Activated naive CD4-positive, alpha-beta T cell (primary cell): ENCODE results near the gene CT47C1.
A peak's percentile ranks its signal among the peaks of the same experiment; 100 is the strongest.

Source experiments
- DNase-seq, 4 experiments: peaks; one replicate each; lab custom pipeline; 2025; lab: John Stamatoyannopoulos, UW

Gene CT47C1

GRCh38 chrX:119073911-119074310 lies 1.1 kb downstream of the CT47C1 start:
- no peak for DNase-seq

DNA sequence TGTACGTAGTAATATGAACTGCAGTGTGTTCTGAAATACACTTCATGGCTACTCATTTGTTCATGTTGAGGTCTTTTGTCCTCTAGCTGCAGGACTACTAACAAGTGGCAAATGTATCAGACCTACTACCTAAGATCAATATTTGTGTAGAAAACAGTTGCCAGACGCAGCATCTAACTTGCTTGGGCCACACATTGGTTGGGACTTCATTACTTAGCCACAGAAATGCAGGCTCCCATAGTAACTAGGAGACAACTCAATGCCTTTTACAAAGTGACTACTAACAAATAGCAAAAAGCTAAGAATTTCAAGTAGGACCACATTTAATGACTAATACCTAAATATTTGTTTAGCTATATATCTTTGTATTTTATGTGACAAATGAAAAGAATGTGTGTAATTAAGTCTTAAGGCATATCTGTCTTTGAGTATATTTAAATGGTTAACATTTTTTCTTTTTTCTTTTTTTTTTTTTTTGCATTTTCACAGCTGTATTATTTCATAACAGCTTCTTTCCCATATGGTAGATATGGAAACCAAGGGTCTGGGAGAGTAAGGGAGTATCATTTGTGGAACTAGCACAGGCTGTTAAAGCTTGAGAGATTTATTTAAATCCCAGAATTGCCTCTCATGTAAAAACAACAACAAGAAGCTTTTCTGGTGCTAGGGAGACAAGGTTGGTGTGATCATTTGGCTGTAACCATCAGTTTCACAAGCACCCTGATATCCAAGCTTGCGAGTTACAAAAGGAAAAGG lies 2.7 kb downstream of the CT47C1 start:
- no peak for DNase-seq

GRCh38 chrX:119082278-119082677 lies 9.5 kb downstream of the CT47C1 start:
- DNase-seq: no peak

DNA sequence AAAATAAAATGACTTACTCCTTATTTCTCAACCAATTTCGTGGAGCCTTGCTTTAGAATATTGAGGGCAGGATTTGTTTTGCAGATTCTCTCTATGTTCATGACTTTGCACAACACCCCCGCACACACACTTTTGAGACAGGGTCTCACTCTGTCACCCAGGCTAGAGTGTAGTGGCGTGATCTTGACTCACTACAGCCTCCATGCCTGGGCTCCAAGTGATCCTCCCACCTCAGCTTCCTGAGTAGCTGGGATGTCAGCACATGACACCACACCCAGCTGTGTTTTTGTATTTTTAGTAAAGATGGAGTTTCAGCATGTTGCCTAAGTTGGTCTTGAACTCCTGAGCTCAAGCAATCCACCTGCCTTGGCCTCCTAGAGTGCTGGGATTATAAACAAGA lies 12.0 kb downstream of the CT47C1 start:
- DNase-seq: no peak

GRCh38 chrX:119087121-119087520 lies 14.3 kb downstream of the CT47C1 start:
- DNase-seq: no peak

DNA sequence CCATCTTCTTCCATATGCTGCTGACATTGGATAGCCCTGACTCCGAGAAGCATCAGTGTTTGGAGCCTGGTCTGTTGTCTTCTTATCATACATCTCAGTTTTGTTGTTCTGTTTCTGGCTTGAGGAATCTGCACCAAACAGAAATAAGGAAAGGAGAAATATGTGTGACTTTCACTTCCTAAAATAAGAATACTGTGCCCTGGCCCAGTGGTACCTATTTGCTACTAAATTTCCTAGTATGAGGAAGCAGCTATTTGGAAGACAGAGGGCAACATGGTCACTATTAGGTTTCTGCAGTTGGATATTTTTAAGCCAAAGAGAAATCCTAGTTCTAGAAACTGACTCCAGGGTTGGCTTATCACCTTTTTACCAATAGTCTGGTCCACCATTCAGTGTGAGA lies 16.8 kb downstream of the CT47C1 start:
- no peak for DNase-seq

DNA sequence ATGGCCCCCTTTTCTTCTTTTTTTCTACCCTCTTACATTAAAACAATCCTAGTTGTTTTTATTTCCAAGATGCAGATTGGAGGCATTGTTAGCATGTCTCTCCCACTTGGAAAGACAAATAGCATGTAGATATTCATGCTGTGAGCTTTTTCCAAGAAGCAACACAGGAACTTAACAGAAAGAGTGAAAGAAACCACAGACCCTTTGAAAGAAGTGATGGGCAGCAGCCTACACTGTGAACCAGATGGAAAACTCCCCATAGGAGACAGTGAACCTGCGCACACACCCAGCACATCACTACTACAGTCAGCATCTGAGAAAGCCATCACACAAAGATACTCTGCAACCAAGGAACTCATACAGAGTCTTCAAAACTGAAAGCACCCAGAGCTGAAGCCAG lies 17.8 kb downstream of the CT47C1 start:
- no peak for DNase-seq

- DNase-seq: no peak
Measured at GRCh38 chrX:119093991-119094735, 21.4 kb downstream of the CT47C1 start.

DNA sequence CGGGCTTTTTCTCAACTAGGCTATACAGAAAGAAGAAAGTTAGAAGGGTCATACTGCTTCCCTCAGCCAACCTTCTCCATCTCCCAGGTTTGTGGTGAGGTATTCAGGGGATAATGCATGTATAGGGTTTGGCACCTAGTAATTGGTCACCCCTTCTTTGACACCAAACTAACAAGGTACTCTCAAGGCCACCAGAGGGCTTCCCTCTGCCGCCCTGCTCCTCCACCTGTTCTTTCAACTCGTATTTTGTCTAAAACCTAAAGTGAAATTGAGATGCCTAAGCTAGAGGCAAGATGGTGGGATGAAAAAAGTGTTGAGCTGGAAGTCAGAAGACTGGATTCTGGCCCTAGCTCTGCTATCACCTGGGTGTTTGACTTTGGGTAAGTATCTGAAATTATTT lies 22.0 kb downstream of the CT47C1 start:
- DNase-seq: no peak

- DNase-seq: no peak
Measured at GRCh38 chrX:119095936-119096335, 23.1 kb downstream of the CT47C1 start.

GRCh38 chrX:119101168-119101567 lies 28.4 kb downstream of the CT47C1 start:
- DNase-seq: no peak

- DNase-seq: no peak
Measured at GRCh38 chrX:119105826-119106225, 33.0 kb downstream of the CT47C1 start.

GRCh38 chrX:119107206-119107605 lies 34.4 kb downstream of the CT47C1 start:
- no peak for DNase-seq

GRCh38 chrX:119118780-119119395 lies 46.1 kb downstream of the CT47C1 start:
- peak in 3 of 4 experiments; percentile 1 to 31 (median 11) for DNase-seq

- DNase-seq: no peak
Measured at GRCh38 chrX:119121341-119121740, 48.5 kb downstream of the CT47C1 start.
